HL-60 (cell line): ENCODE results near the gene CENPM.

ENCODE experiments used
- GABPA ChIP-seq: IDR thresholded peaks from 2 replicates; pipeline ENCODE4 v1.6.1; 2012; ENCODE audit warnings: low read depth
- POLR2AphosphoS5 ChIP-seq: IDR thresholded peaks from 2 replicates; pipeline ENCODE4 v1.6.1; 2012; ENCODE audit warnings: low read depth
- TF ChIP-seq, protein P1 (sequence below): IDR thresholded peaks from one replicate; pipeline ENCODE4 v1.5.1; 2011; ENCODE audit warnings: low read length, control low read depth, inconsistent platforms; ENCODE audit not compliant: insufficient read depth
- TF ChIP-seq, protein P2 (sequence below): IDR thresholded peaks from 2 replicates; pipeline ENCODE4 v1.6.1; 2012; ENCODE audit warnings: low read depth; ENCODE audit not compliant: insufficient replicate concordance

DNA sequence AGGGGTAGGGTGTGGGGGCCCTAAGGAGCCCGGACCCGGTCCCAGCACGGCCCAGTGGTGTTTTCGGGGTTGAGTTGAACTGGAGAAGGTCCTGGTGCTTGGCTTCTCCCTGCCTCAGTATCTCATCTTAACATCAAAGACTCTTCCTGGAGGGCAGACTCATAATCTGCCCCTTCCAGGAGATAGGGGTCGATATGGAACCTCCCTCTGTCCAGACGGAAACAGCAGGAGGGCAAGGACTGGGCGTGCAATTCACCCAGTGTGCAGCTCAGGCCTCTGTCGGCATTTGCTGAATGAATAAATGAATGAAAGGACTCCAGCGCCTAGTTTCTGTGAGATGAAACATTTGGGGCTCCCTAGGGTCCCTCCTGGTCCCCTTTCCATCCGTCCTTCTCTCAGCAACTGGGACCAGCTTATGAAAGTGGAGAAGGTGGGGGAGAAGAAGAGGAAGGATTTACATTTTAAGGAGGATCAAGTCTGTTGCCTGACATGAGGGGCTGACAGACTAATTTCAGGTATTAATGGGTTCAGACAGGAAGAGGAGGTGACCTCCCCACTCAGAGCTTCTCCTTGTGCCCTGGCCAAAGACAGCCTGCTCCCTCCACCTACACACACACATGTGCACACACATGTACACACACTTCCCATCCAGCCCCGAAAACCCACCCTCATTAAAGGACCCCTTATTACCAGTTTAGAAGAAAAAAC, 31.0 kb downstream of the CENPM start:
- TF ChIP-seq, protein P1, sequence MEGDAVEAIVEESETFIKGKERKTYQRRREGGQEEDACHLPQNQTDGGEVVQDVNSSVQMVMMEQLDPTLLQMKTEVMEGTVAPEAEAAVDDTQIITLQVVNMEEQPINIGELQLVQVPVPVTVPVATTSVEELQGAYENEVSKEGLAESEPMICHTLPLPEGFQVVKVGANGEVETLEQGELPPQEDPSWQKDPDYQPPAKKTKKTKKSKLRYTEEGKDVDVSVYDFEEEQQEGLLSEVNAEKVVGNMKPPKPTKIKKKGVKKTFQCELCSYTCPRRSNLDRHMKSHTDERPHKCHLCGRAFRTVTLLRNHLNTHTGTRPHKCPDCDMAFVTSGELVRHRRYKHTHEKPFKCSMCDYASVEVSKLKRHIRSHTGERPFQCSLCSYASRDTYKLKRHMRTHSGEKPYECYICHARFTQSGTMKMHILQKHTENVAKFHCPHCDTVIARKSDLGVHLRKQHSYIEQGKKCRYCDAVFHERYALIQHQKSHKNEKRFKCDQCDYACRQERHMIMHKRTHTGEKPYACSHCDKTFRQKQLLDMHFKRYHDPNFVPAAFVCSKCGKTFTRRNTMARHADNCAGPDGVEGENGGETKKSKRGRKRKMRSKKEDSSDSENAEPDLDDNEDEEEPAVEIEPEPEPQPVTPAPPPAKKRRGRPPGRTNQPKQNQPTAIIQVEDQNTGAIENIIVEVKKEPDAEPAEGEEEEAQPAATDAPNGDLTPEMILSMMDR, result no peak
- TF ChIP-seq, protein P2, sequence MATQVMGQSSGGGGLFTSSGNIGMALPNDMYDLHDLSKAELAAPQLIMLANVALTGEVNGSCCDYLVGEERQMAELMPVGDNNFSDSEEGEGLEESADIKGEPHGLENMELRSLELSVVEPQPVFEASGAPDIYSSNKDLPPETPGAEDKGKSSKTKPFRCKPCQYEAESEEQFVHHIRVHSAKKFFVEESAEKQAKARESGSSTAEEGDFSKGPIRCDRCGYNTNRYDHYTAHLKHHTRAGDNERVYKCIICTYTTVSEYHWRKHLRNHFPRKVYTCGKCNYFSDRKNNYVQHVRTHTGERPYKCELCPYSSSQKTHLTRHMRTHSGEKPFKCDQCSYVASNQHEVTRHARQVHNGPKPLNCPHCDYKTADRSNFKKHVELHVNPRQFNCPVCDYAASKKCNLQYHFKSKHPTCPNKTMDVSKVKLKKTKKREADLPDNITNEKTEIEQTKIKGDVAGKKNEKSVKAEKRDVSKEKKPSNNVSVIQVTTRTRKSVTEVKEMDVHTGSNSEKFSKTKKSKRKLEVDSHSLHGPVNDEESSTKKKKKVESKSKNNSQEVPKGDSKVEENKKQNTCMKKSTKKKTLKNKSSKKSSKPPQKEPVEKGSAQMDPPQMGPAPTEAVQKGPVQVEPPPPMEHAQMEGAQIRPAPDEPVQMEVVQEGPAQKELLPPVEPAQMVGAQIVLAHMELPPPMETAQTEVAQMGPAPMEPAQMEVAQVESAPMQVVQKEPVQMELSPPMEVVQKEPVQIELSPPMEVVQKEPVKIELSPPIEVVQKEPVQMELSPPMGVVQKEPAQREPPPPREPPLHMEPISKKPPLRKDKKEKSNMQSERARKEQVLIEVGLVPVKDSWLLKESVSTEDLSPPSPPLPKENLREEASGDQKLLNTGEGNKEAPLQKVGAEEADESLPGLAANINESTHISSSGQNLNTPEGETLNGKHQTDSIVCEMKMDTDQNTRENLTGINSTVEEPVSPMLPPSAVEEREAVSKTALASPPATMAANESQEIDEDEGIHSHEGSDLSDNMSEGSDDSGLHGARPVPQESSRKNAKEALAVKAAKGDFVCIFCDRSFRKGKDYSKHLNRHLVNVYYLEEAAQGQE, result no peak
- no peak for TF ChIP-seq POLR2AphosphoS5
- no peak for TF ChIP-seq GABPA
